HEK293 (cell line): ENCODE measurements around the gene STK40.

ENCODE experiments used
- CTCF ChIA-PET: fragments of 350-600 bp; formaldehyde crosslinking; extraction: SDS; loops from one replicate; lab custom pipeline; 2021; ENCODE audit warnings: antibody characterized with exemption; lab: Yijun Ruan, JAX
- POLR2A ChIA-PET: fragments of 300-600 bp; formaldehyde crosslinking; extraction: SDS; loops from one replicate; lab custom pipeline; 2020; ENCODE audit warnings: antibody characterized with exemption, inconsistent platforms; lab: Yijun Ruan, JAX
- H3K27ac ChIP-seq: fragments of 200-500 bp; sonication (Bioruptor generic); 2 replicates; pipeline ENCODE4 v1.5.1; 2014; ENCODE audit warnings: low read depth, low read length, control low read depth, inconsistent platforms; ENCODE audit errors: extremely low read depth
- H3K36me3 ChIP-seq, 2 experiments: fragments of 200-500 bp in 1 of 2; sonication (Bioruptor generic) in 1 of 2; 1 replicate in 1 of 2; 2 replicates in 1 of 2; pipeline ENCODE4 v1.5.1; 2014 to 2017; ENCODE audit warnings: inconsistent platforms in 2 of 2, low read length in 2 of 2; ENCODE audit not compliant: control insufficient read depth in 2 of 2, insufficient read depth in 1 of 2
- H3K4me1 ChIP-seq: fragments of 200-500 bp; sonication (Bioruptor generic); 2 replicates; pipeline ENCODE4 v1.5.1; 2014; ENCODE audit warnings: mild to moderate bottlenecking, low read length, inconsistent platforms; ENCODE audit not compliant: control insufficient read depth, insufficient read depth
- H3K4me3 ChIP-seq: 2 replicates; pipeline ENCODE4 v1.5.1; 2011; ENCODE audit warnings: low read depth, mild to moderate bottlenecking, control low read depth, low read length, moderate library complexity
- H3K9me3 ChIP-seq: fragments of 200-500 bp; sonication (Bioruptor generic); 2 replicates; pipeline ENCODE4 v1.5.1; 2014; ENCODE audit warnings: low read depth, low read length, inconsistent platforms; ENCODE audit not compliant: control insufficient read depth, insufficient read depth
- BCL11A ChIP-seq: fragments of 450-650 bp; formaldehyde crosslinking; IDR thresholded peaks from 2 replicates; pipeline ENCODE4 v1.5.1; 2016; ENCODE audit warnings: low read depth, missing biosample characterization, missing genetic modification characterization
- GLIS2 ChIP-seq: fragments of 450-650 bp; formaldehyde crosslinking; IDR thresholded peaks from 2 replicates; pipeline ENCODE4 v1.5.1; 2016; ENCODE audit warnings: missing biosample characterization, missing genetic modification characterization
- KLF17 ChIP-seq: fragments of 450-650 bp; formaldehyde crosslinking; IDR thresholded peaks from 2 replicates; pipeline ENCODE4 v1.5.1; 2016; ENCODE audit warnings: missing biosample characterization, missing genetic modification characterization
- PRDM4 ChIP-seq: fragments of 450-650 bp; formaldehyde crosslinking; IDR thresholded peaks from 2 replicates; pipeline ENCODE4 v1.5.1; 2017; ENCODE audit warnings: missing biosample characterization, missing genetic modification characterization
- PRDM6 ChIP-seq: fragments of 450-650 bp; formaldehyde crosslinking; IDR thresholded peaks from 2 replicates; pipeline ENCODE4 v1.5.1; 2017; ENCODE audit warnings: missing biosample characterization, missing genetic modification characterization
- SCRT1 ChIP-seq: fragments of 450-650 bp; formaldehyde crosslinking; IDR thresholded peaks from 2 replicates; pipeline ENCODE4 v1.5.1; 2016; ENCODE audit warnings: missing biosample characterization, missing genetic modification characterization, borderline replicate concordance
- YY2 ChIP-seq: fragments of 450-650 bp; formaldehyde crosslinking; IDR thresholded peaks from 2 replicates; pipeline ENCODE4 v1.5.1; 2016; ENCODE audit warnings: missing biosample characterization, missing genetic modification characterization
- ZBTB17 ChIP-seq: fragments of 450-650 bp; formaldehyde crosslinking; IDR thresholded peaks from 2 replicates; pipeline ENCODE4 v1.5.1; 2016; ENCODE audit warnings: missing biosample characterization, missing genetic modification characterization
- ZBTB26 ChIP-seq: fragments of 450-650 bp; formaldehyde crosslinking; optimal IDR thresholded peaks from 2 replicates; pipeline ENCODE3; 2016; ENCODE audit warnings: missing biosample characterization, mild to moderate bottlenecking, missing genetic modification characterization
- ZFP41 ChIP-seq: fragments of 450-650 bp; formaldehyde crosslinking; IDR thresholded peaks from 2 replicates; pipeline ENCODE4 v1.5.1; 2016; ENCODE audit warnings: missing biosample characterization, missing genetic modification characterization, borderline replicate concordance
- ZNF157 ChIP-seq: fragments of 450-650 bp; formaldehyde crosslinking; IDR thresholded peaks from 2 replicates; pipeline ENCODE4 v1.5.1; 2016; ENCODE audit warnings: missing biosample characterization, missing genetic modification characterization
- ZNF23 ChIP-seq: fragments of 450-650 bp; formaldehyde crosslinking; IDR thresholded peaks from 2 replicates; pipeline ENCODE4 v1.5.1; 2016; ENCODE audit warnings: missing biosample characterization, missing genetic modification characterization, borderline replicate concordance
- ZNF26 ChIP-seq: fragments of 450-650 bp; formaldehyde crosslinking; IDR thresholded peaks from 2 replicates; pipeline ENCODE4 v1.5.1; 2016; ENCODE audit warnings: missing biosample characterization, missing genetic modification characterization
- ZNF266 ChIP-seq: fragments of 450-650 bp; formaldehyde crosslinking; IDR thresholded peaks from 2 replicates; pipeline ENCODE4 v1.5.1; 2016; ENCODE audit warnings: missing biosample characterization, missing genetic modification characterization, low read depth
- ZNF529 ChIP-seq: fragments of 450-650 bp; formaldehyde crosslinking; IDR thresholded peaks from 2 replicates; pipeline ENCODE4 v1.5.1; 2017; ENCODE audit warnings: missing genetic modification characterization, missing biosample characterization; ENCODE audit not compliant: insufficient replicate concordance
- ZNF600 ChIP-seq: fragments of 450-650 bp; formaldehyde crosslinking; IDR thresholded peaks from 2 replicates; pipeline ENCODE4 v1.5.1; 2016; ENCODE audit warnings: missing biosample characterization, missing genetic modification characterization
- ZNF623 ChIP-seq: fragments of 450-650 bp; formaldehyde crosslinking; IDR thresholded peaks from 2 replicates; pipeline ENCODE4 v1.5.1; 2016; ENCODE audit warnings: missing biosample characterization, missing genetic modification characterization
- ZNF843 ChIP-seq: fragments of 450-650 bp; formaldehyde crosslinking; IDR thresholded peaks from 2 replicates; pipeline ENCODE4 v1.5.1; 2016; ENCODE audit warnings: missing biosample characterization, missing genetic modification characterization

STK40 gene

GRCh38 chr1:36382669-36383068 is 3.1 kb downstream of the STK40 start:
- H3K9me3 ChIP-seq: no peaks in the 10 kb centered on the region
- CTCF ChIA-PET: interaction anchor here (3.0 to 3.1 kb wide), 2 partner anchors 14 kb away, joined by 14 to 16 read pairs; no protein-coding TSS in a partner anchor
- H3K4me3 ChIP-seq: no peak overlapping the region
- H3K27ac ChIP-seq: no peak overlapping the region
- TF ChIP-seq SCRT1 (no peak), ZBTB17 (tag by site-specific recombination) (0 out of 2 replicates have a peak, but pooled peaks have one; percentile 26), ZNF529 (no peak)
- TF ChIP-seq, all 188 proteins: peak for 1
- POLR2A ChIA-PET: interaction anchor here (1.6 to 5.8 kb wide), 2 partner anchors 15 to 68 kb away, joined by 3 to 103 read pairs; partner anchors contain the start of gene LSM10
- peaks cover 3% of the 10 kb centered on the region for H3K4me1 ChIP-seq
- peaks cover 0 to 10% of the 10 kb centered on the region in 2 experiments; a peak in 1 of 3 replicates for H3K36me3 ChIP-seq

GRCh38 chr1:36382231-36382630 is 3.5 kb downstream of the STK40 start:
- H3K9me3 ChIP-seq: no peaks in the 10 kb centered on the region
- POLR2A ChIA-PET: interaction anchor here (1.6 kb wide), 1 partner anchor 68 kb away, joined by 3 read pairs; no protein-coding TSS in a partner anchor
- CTCF ChIA-PET: interaction anchor here (3.0 kb wide), 1 partner anchor 14 kb away, joined by 16 read pairs; no protein-coding TSS in a partner anchor
- no peak overlapping the region for H3K27ac ChIP-seq
- H3K4me3 ChIP-seq: no peak overlapping the region
- TF ChIP-seq ZFP41 (tag by site-specific recombination) (no peak), ZNF623 (tag by site-specific recombination) (no peak), PRDM4 (tag by site-specific recombination) (no peak), ZBTB26 (no peak), PRDM6 (tag by site-specific recombination) (no peak), GLIS2 (tag by site-specific recombination) (no peak), ZNF843 (tag by site-specific recombination) (no peak), KLF17 (tag by site-specific recombination) (no peak), ZNF26 (no peak), ZNF600 (tag by site-specific recombination) (no peak), SCRT1 (no peak), BCL11A (tag by site-specific recombination) (no peak), ZNF157 (tag by site-specific recombination) (no peak), YY2 (no peak), ZNF23 (no peak), ZNF266 (tag by site-specific recombination) (no peak)
- peaks cover 0 to 12% of the 10 kb centered on the region in 2 experiments; a peak in 1 of 3 replicates for H3K36me3 ChIP-seq
- peaks cover 3% of the 10 kb centered on the region for H3K4me1 ChIP-seq
